ENCODE measurements around the gene NT5M. TPM values are rescaled to one million over a fixed set of nuclear protein-coding genes. Genes with fewer than 3 reads are reported as not detected.

The NT5M gene
- total RNA-seq, 1 experiment from 2014 or later: 6.6 TPM

GRCh38 chr17:17355426-17355825 is 52.3 kb downstream of the NT5M start:
- Histone ChIP-seq H3K9ac (ENCODE audit: extremely low read depth, insufficient read length, low read length) (no peak overlapping the region), H3K56ac (ENCODE audit: insufficient read length, low read depth, low read length) (no peak overlapping the region), H3T11ph (ENCODE audit: low read length) (no peak overlapping the region), H3K4me2 (ENCODE audit: insufficient read depth, insufficient read length, low read length) (no peak overlapping the region), H4K8ac (replicated peaks; ENCODE audit: insufficient read length, low read depth, low read length) (no peak overlapping the region), H2BK120ac (ENCODE audit: low read depth, low read length, poor library complexity, severe bottlenecking) (no peak overlapping the region), H3K27ac (ENCODE audit: insufficient read length, low read depth, low read length) (no peak overlapping the region), H4K91ac (ENCODE audit: insufficient read length, low read depth, low read length) (no peak overlapping the region), H3K23me2 (ENCODE audit: insufficient read length, low read depth, low read length, poor library complexity, severe bottlenecking) (no peaks in the 10 kb centered on the region), H3K14ac (ENCODE audit: insufficient read depth, low read length) (no peak overlapping the region), H3K23ac (ENCODE audit: insufficient read length, low read depth, low read length) (no peak overlapping the region), H3K4me1 (ENCODE audit: insufficient read depth, low read length) (no peaks in the 10 kb centered on the region), H2BK15ac (ENCODE audit: low read depth, low read length) (no peak overlapping the region), H2BK5ac (ENCODE audit: insufficient read length, low read length) (no peak overlapping the region), H2AK5ac (ENCODE audit: insufficient read length, low read length) (no peak overlapping the region), H3K27me3 (ENCODE audit: insufficient read depth, low read length) (no peaks in the 10 kb centered on the region), H2BK12ac (ENCODE audit: insufficient read length, low read depth, low read length) (no peak overlapping the region), H2AFZ (ENCODE audit: low read length) (no peak overlapping the region), H3K18ac (ENCODE audit: insufficient read length, low read depth, low read length) (no peak overlapping the region), H3K79me2 (ENCODE audit: insufficient read depth, low read length) (no peaks in the 10 kb centered on the region), H3K79me1 (ENCODE audit: insufficient read depth, low read depth, low read length, poor library complexity, severe bottlenecking) (no peaks in the 10 kb centered on the region), H4K20me1 (ENCODE audit: control insufficient read depth, insufficient read depth, insufficient read length) (no peaks in the 10 kb centered on the region), H3K9me3 (ENCODE audit: control insufficient read depth, low read depth, low read length) (no peaks in the 10 kb centered on the region), H3K4ac (ENCODE audit: low read depth, low read length) (no peak overlapping the region), H4K5ac (ENCODE audit: insufficient read length, low read depth, low read length) (no peak overlapping the region), H2BK20ac (ENCODE audit: low read depth, low read length, poor library complexity, severe bottlenecking) (no peak overlapping the region)
- Mint-ChIP-seq H3K36me3 (ENCODE audit: insufficient read depth in 1 of 3, low read depth in 3 of 3) (peaks cover 0 to 7% (median 0%) of the 10 kb centered on the region in 3 experiments; a peak in 2 of 7 replicates), H3K9me3 (peaks cover 12 to 15% of the 10 kb centered on the region in 2 experiments; a peak in 4 of 5 replicates), H3K4me1 (peaks cover 10 to 13% of the 10 kb centered on the region in 2 experiments), H3K27ac (no peak overlapping the region), H3K27me3 (ENCODE audit: low read depth) (peaks cover 19% of the 10 kb centered on the region), H3K4me3 (no peak overlapping the region)
- no peak for DNase-seq
- no peak for TF ChIP-seq CTCF (conservative IDR thresholded peaks at IDR 0.05)
- WGBS (ENCODE audit: extremely low coverage, insufficient read length, low lambda C conversion rate): no CpG with 5 or more reads among the region's 12 CpGs

All from H9 (cell line).